Fibroblast of lung (primary cell): ENCODE measurements around the gene EMB.

Experiments
- EZH2 ChIP-seq: IDR thresholded peaks from 2 replicates; pipeline ENCODE4 v1.5.1; 2012; ENCODE audit warnings: low read length, control low read depth, mild to moderate bottlenecking; ENCODE audit errors: missing control alignments
- TF ChIP-seq, protein P1 (sequence below), 2 donors: IDR thresholded peaks in 1 of 2; conservative IDR thresholded peaks in 1 of 2; 1 replicate in 1 of 2; 2 replicates in 1 of 2; pipeline ENCODE4 v1.5.1; 2011 to 2012; ENCODE audit warnings: low read length in 2 of 2, control low read depth in 1 of 2, inconsistent platforms in 1 of 2, low read depth in 1 of 2, mild to moderate bottlenecking in 1 of 2

- TF ChIP-seq, protein P1, sequence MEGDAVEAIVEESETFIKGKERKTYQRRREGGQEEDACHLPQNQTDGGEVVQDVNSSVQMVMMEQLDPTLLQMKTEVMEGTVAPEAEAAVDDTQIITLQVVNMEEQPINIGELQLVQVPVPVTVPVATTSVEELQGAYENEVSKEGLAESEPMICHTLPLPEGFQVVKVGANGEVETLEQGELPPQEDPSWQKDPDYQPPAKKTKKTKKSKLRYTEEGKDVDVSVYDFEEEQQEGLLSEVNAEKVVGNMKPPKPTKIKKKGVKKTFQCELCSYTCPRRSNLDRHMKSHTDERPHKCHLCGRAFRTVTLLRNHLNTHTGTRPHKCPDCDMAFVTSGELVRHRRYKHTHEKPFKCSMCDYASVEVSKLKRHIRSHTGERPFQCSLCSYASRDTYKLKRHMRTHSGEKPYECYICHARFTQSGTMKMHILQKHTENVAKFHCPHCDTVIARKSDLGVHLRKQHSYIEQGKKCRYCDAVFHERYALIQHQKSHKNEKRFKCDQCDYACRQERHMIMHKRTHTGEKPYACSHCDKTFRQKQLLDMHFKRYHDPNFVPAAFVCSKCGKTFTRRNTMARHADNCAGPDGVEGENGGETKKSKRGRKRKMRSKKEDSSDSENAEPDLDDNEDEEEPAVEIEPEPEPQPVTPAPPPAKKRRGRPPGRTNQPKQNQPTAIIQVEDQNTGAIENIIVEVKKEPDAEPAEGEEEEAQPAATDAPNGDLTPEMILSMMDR (conservative IDR thresholded peaks at IDR 0.05 in 1 of 2, IDR thresholded peaks at IDR 0.05 in 1 of 2; ENCODE audit: low read depth in 1 of 2, low read length in 2 of 2): no peak
- no peak for TF ChIP-seq EZH2
Observed at GRCh38 chr5:50401336-50401735, 39.8 kb downstream of the EMB start.
